ENCODE measurements around the gene MAPK10. TPM values are rescaled to one million over a fixed set of nuclear protein-coding genes. Genes with fewer than 3 reads are reported as not detected.
A peak's percentile ranks its signal among the peaks of the same experiment; 100 is the strongest.

Gene MAPK10
- total and polyA plus RNA-seq, 2 of the 8 experiments (the other 6 are each of a cell fraction or from before 2014, with no cell fraction given): 2.5 to 3.1 TPM

GRCh38 chr4:86223472-86223871, 136.4 kb downstream of the MAPK10 start:
- H2BK15ac ChIP-seq (ENCODE audit: low read length): no peak overlapping the region
- no peak overlapping the region for H3K14ac ChIP-seq (ENCODE audit: insufficient read length)
- no peak overlapping the region for H3K9ac ChIP-seq (replicated peaks in 1 of 4; ENCODE audit: extremely low read depth in 1 of 4, low read depth in 3 of 4, low read length in 3 of 4)
- no peak overlapping the region for H4K8ac ChIP-seq (ENCODE audit: extremely low read depth, insufficient read depth, low read length)
- H3K4me1 ChIP-seq (replicated peaks in 1 of 4; ENCODE audit: control insufficient read depth in 3 of 4, insufficient read depth in 4 of 4, low read length in 3 of 4): peaks cover 0 to 3% (median 0%) of the 10 kb centered on the region in 4 experiments; a peak in 2 of 7 replicates
- no peak overlapping the region for H3K18ac ChIP-seq (ENCODE audit: extremely low read depth, low read length)
- H3K36me3 ChIP-seq (ENCODE audit: control insufficient read depth in 2 of 4, insufficient read depth in 4 of 4, low read length in 3 of 4): no peaks in the 10 kb centered on the region
- ChIA-PET CTCF (ENCODE audit: partially characterized antibody) (interaction anchor here (0.6 to 3.0 kb wide), 37 partner anchors 9 to 492 kb away, joined by 3 to 11 read pairs (median 3); no protein-coding TSS in a partner anchor), POLR2A (ENCODE audit: partially characterized antibody) (no interaction called here)
- peak; percentile 66 to 79 for DNase-seq (ENCODE audit: low read depth in 1 of 2, low spot score in 2 of 2)
- no peak overlapping the region for H2BK120ac ChIP-seq (replicated peaks; ENCODE audit: low read depth, low read length)
- H3K56ac ChIP-seq (replicated peaks; ENCODE audit: insufficient read length, low read depth, low read length): no peak overlapping the region
- no peak overlapping the region for H3K4me2 ChIP-seq (ENCODE audit: insufficient read depth in 1 of 2, low read depth in 2 of 2, low read length in 2 of 2)
- peak overlapping the region; percentile 53; the same call in 1 of the 2 replicates for H2BK20ac ChIP-seq (ENCODE audit: low read length)
- no peaks in the 10 kb centered on the region for H3K79me1 ChIP-seq (ENCODE audit: low read depth, low read length)
- no peak overlapping the region for H3K23ac ChIP-seq (ENCODE audit: insufficient read length)
- WGBS, 2 experiments (ENCODE audit: extremely low coverage in 1 of 2, insufficient coverage in 1 of 2, insufficient read length in 1 of 2, insufficient replicate concordance in 2 of 2, low coverage in 1 of 2, low lambda C conversion rate in 2 of 2, missing lambda C conversion rate in 1 of 2): 58% methylated on average over 3 of the region's 3 CpGs; no CpG with 5 or more reads in 1 of the 2 experiments
- H3K27me3 ChIP-seq (replicated peaks in 1 of 4; ENCODE audit: control insufficient read depth in 3 of 4, extremely low read depth in 1 of 4, insufficient read depth in 3 of 4, low read length in 3 of 4): no peaks in the 10 kb centered on the region
- no peaks in the 10 kb centered on the region for H3K79me2 ChIP-seq (ENCODE audit: control insufficient read depth in 1 of 2, insufficient read depth in 2 of 2, low read length in 2 of 2)
- H2AFZ ChIP-seq (ENCODE audit: low read length): peak overlapping the region; percentile 17; the same call in 1 of the 2 replicates
- H2BK5ac ChIP-seq (ENCODE audit: low read depth, low read length): no peak overlapping the region
- H4K91ac ChIP-seq (replicated peaks; ENCODE audit: insufficient read length, low read length): no peak overlapping the region
- no peaks in the 10 kb centered on the region for H3K23me2 ChIP-seq (ENCODE audit: low read depth, low read length)
- H3K4me3 ChIP-seq (ENCODE audit: extremely low read depth in 1 of 4, insufficient read depth in 2 of 4, low read depth in 3 of 4, low read length in 4 of 4): no peak overlapping the region
- peak; percentile 97 for FAIRE-seq
- H3K4ac ChIP-seq (replicated peaks; ENCODE audit: insufficient read length, low read depth, low read length): no peak overlapping the region
- H4K20me1 ChIP-seq (replicated peaks in 1 of 2; ENCODE audit: control insufficient read depth in 1 of 2, insufficient read depth in 2 of 2, low read length in 2 of 2): no peaks in the 10 kb centered on the region
- H3K9me3 ChIP-seq (ENCODE audit: insufficient read depth in 2 of 2, low read depth in 1 of 2, low read length in 1 of 2): peaks cover 0 to 3% of the 10 kb centered on the region in 2 experiments; a peak in 1 of 4 replicates
- no peak overlapping the region for H2AK5ac ChIP-seq (ENCODE audit: low read depth, low read length)
- H3K27ac ChIP-seq (ENCODE audit: low read depth, low read length): no peak overlapping the region
- no peak overlapping the region for H2BK12ac ChIP-seq (ENCODE audit: low read depth, low read length)
- no peak overlapping the region for H4K5ac ChIP-seq (ENCODE audit: insufficient read length, low read depth, low read length)
- TF ChIP-seq POLR2AphosphoS5 (IDR thresholded peaks at IDR 0.05; ENCODE audit: low read depth, low read length): no peak
- no peak for TF ChIP-seq POU5F1 (IDR thresholded peaks at IDR 0.05; ENCODE audit: low read depth, low read length)
- no peak for TF ChIP-seq CEBPB (IDR thresholded peaks at IDR 0.05; ENCODE audit: low read depth, low read length)
- peak; percentile 69 to 99 (median 90) for TF ChIP-seq CTCF (IDR thresholded peaks at IDR 0.05; ENCODE audit: control extremely low read depth in 1 of 3, insufficient read depth in 1 of 3, low read depth in 1 of 3, low read length in 3 of 3)
- no peak for TF ChIP-seq ZNF274 (IDR thresholded peaks at IDR 0.05; ENCODE audit: borderline replicate concordance, extremely low read depth, low read length)
- no peak for TF ChIP-seq FOSL1 (IDR thresholded peaks at IDR 0.05; ENCODE audit: insufficient read depth, low read depth, low read length)
